Dermis microvascular lymphatic vessel endothelial cell (primary cell): ENCODE results near the gene TFAP2A. TPM values are rescaled to one million over a fixed set of nuclear protein-coding genes. Genes with fewer than 3 reads are reported as not detected.
A peak's percentile ranks its signal among the peaks of the same experiment; 100 is the strongest.

Experiments
- DNase-seq, 2 donors: peaks; one replicate each; pipeline versions ENCODE4 v3.0.0 to v3.0.0-alpha.2; 2010; ENCODE audit warnings: low read depth in 2 of 2
- total RNA-seq: library from RNA; depleted of rRNA; stranded (reverse); fragments of >200 nt; gene quantifications from 2 replicates; pipeline ENCODE4 v1.2.1, GENCODE V29; 2014

TFAP2A gene
- total RNA-seq: not detected in 2 replicates

- peak in 1 of 2 donors; percentile 28 for DNase-seq
Measured at GRCh38 chr6:10414756-10415616, at the start of gene TFAP2A. TSS of gene TFAP2A (minus strand) at chr6:10415074. CDS start at chr6:10414991, 83 bp downstream.

DNA sequence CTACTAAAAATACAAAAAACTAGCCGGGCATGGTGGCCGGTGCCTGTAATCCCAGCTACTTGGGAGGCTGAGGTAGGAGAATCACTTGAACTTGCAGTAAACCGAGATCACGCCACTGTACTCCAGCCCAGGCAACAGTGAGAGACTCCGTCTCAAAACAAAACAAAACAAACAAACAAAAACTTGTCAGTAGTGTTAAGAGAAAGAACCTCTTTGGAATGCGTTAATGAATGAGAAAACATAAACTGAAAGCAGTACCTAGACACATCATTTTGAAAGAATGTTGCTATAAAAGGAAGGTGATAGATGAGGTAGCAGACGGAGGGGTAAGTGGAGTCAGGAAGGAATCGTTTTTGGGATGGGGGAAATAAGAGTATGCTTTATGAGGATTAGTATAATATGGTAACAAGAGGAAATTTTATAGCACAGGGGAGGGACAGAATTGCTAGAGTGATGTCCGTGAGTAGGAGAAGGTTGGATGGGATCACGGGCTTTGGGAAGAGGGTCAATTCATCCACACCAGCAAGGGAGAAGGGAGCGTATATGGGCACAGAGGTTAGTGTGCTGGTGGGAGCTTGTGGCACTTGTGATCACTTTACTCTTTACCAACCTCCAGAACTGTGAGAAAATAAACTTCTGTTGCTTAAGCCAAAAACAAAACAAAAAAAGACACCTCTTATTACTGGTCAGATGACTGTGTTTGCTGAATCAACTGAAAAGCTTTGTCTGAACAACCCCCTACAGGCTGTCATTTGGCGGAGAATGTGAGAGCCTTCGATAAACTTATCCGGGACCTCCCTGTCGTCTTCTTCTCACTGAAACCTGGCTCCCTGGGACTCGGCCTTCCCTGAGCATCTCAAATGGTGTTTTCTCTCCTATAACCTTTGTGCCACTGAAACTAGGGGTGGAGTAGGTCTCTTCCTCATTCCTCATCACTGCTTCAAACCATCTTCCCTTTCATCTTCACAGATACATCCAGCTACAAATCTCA, 48.9 kb upstream of the TFAP2A start:
- DNase-seq: no peak

DNA sequence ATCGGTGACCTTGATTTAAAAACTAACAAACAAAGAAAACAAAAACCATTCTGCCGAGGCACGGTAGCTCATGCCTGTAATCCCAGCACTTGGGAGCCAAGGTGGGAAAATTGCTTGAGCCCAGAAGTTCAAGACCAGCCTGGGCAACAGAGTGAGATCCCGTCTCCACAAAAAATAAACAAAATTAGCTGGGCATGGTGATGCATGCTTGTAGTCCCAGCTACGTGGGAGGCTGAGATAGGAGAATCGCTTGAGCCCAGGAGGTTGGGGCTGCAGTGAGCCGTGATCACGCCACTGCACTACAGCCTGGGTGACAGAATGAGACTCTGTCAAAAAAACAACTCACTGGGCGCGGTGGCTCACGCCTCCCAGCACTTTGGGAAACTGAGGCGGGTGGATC, 48.2 kb upstream of the TFAP2A start:
- no peak for DNase-seq

- no peak for DNase-seq
Measured at GRCh38 chr6:10461850-10462249, 47.0 kb upstream of the TFAP2A start.

- no peak for DNase-seq
Measured at GRCh38 chr6:10460096-10460495, 45.2 kb upstream of the TFAP2A start.

- no peak for DNase-seq
Measured at GRCh38 chr6:10458287-10458686, 43.4 kb upstream of the TFAP2A start.

DNA sequence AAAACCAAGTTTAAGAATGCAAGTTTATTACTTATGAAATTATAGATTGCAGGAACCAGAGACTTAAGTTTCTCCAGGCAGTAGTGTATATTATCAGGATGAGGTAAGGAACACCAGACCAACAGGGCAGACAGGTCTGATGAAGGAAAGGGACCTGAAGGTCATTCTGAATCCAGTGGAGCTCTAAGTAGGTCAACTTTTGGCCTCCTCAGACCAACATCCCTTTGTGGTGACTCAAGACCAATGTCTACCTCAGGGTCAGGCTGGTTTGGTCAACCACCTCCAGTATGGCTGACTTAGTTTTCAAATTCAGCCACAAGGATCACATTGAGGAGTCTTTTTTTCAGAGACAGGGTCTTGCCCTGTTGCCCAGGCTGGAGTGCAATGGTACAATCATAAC, 38.7 kb upstream of the TFAP2A start:
- DNase-seq: no peak

DNA sequence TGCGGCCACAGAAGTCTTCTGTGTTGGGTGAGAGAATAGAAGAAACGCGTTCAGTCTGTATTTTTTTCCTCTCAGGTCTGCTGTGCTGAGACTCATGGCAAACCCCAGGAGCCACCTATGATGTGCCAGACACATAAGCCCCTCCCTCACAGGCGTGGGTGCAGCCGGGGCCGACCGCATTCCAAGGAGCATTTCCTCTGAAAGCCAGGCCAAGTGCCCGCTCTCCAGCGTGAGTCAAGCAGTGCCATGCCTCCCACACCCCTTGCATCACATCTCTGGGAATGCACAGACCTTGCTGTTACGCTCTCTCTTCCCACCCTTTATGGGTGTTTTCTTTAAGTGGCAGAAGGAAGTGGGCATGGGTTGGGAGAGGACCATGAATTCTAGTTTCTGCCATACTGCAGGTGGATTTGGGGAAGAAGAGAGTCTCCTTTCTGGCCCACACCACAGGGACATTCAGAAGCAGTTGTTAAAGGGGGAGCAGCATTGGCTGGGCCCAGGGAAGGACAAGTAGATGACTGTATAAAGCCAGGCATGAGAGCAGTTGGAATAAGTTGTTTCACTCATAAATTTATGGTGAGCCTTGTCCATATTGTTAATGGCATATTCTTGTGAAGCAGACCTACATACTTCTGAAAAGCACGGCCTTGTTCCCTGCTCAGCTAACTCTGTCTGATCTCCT, 37.1 kb upstream of the TFAP2A start:
- DNase-seq: no peak

- DNase-seq: no peak
Measured at GRCh38 chr6:10451394-10451793, 36.5 kb upstream of the TFAP2A start.

DNA sequence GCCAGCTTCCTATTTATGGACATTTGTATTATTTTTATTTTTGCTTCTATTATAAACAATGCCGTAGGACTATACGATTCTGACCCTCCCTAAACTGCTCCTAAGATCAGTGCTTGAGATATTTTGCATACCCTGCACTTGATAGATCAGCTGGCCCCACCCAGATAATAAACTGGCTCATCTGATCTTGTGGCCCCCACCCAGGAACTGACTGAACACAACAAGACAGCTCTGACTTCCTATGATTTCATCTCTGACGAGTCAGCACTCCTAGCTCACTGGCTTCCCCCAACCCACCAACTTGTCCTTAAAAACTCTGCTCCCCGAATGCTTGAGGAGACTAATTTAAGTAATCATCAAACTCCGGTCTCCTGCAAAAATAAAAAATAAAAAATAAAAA, 34.9 kb upstream of the TFAP2A start:
- no peak for DNase-seq

GRCh38 chr6:10448096-10448495, 33.2 kb upstream of the TFAP2A start:
- DNase-seq: no peak

- DNase-seq: no peak
Measured at GRCh38 chr6:10446548-10446947, 31.7 kb upstream of the TFAP2A start.

GRCh38 chr6:10441655-10442009, 26.8 kb upstream of the TFAP2A start:
- no peak for DNase-seq

DNA sequence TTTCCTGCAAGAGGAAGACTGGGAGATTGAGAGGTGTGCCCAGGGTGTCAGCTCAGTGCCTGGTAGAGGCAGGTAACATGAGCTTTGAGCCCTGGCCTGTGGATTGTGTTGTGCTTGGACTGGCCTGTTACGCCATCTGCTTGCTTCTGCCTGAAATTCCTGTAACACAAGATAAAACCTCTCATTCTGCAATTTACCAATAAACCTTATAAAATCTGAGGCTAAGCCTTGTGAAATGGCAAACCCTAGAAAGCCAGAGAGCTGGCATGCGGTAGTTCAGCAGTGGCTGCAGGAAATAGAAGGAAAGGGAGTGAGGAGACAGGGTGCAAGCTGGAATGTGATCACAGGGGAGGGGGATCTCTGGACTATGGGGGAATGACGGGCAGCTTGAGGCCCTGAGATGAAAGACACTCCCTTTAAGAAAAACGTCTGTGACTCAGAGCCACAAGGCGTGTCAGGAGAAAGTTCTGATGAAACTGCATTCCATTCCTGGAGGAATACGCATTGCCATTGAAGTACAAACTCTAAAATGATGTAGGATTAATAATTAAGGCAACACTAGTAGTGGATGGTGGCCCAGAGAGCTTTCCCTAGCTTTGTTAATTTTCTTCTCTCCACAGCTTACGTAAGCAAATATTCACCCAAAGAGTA, 26.3 kb upstream of the TFAP2A start:
- DNase-seq: no peak

DNA sequence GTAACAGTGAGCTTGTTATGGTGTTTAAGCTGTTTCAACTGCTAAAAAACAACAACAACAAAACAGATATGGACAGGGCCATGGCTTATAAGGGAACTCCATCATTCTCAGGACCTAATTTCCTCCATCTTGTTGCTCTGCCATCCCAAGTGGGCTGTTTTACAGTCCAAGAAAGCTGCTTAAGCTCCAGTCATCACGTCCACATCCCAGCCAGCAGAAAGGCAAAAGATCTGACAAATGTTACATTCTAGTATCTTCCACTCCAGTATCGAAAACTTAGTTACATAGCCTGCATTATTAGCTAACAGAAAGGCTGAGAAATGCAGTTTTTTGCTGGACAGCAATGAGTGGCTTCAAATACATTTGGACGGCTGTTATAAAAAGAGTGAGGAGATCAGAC, 23.0 kb upstream of the TFAP2A start:
- no peak for DNase-seq

GRCh38 chr6:10434235-10434634, 19.4 kb upstream of the TFAP2A start:
- no peak for DNase-seq

DNA sequence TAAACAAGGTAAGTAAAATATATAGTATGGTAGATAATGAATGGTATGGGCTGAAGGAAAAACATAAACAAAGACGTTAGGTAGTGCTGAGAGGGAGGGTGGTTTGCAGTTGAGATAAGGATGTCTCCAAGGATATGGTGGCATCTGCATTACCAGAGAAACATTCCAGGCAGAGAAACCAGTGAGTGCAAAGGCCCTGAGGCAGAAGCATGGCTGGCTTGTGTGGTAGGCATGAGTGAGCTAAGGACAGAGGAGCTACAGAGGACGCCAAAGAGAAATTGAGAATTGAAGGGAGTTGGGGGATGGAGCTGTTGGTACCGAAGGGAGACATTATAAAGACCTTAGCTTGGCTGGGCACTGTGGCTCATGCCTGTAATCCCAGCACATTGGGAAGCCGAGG, 18.4 kb upstream of the TFAP2A start:
- DNase-seq: no peak

GRCh38 chr6:10431423-10432164, 16.7 kb upstream of the TFAP2A start:
- DNase-seq: no peak

GRCh38 chr6:10429638-10430427, 15.0 kb upstream of the TFAP2A start:
- DNase-seq: peak; percentile 42 to 68

DNA sequence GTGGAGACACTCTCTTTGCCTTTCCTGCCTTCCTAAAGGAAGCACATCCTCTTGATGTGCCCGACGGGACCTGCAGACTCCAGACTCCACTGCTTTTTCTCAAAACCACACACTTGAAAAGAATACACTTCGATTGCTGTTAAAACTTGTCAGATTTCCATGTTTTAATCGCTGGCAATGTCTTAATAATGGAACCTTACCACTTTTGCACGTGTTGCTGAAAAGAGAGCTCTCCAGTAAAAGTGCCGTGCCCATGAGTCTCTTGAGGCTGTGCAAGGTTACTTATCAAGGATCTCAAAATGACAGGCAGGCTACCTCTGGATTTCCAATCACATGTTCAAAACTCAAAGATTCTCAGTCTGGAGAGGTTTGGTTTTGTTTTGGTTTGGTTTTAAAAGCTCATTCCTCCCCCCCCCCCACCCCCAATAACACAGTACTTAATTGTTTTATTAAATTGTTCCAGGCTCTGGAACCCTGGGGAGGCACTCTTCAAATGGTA, 12.0 kb upstream of the TFAP2A start:
- no peak for DNase-seq
